GM23248 (cell line): ENCODE results near the gene GBGT1. TPM values are rescaled to one million over a fixed set of nuclear protein-coding genes. Genes with fewer than 3 reads are reported as not detected.

Experiments used
- DNase-seq: peaks from one replicate; pipeline ENCODE4 v3.0.0-alpha.2; 2015
- H2AFZ ChIP-seq: fragments of 200-600 bp; sonication (generic); 2 replicates; pipeline ENCODE4 v1.6.1; 2016; ENCODE audit warnings: antibody characterized with exemption
- H3F3A ChIP-seq: fragments of 200-600 bp; sonication (generic); 2 replicates; pipeline ENCODE4 v1.6.1; 2016; ENCODE audit warnings: mild to moderate bottlenecking, antibody characterized with exemption, mixed run types; ENCODE audit not compliant: insufficient read depth
- H3K27ac ChIP-seq: fragments of 200-600 bp; sonication (generic); 2 replicates; pipeline ENCODE4 v1.5.1; 2016; ENCODE audit warnings: mild to moderate bottlenecking
- H3K27me3 ChIP-seq: fragments of 200-600 bp; sonication (generic); replicated peaks from 2 replicates; pipeline ENCODE4 v1.6.1; 2016; ENCODE audit warnings: mild to moderate bottlenecking; ENCODE audit not compliant: insufficient read depth
- H3K36me3 ChIP-seq: fragments of 200-600 bp; sonication (generic); 2 replicates; pipeline ENCODE4 v1.6.1; 2016; ENCODE audit warnings: low read depth, mild to moderate bottlenecking
- H3K4me1 ChIP-seq: fragments of 200-600 bp; sonication (generic); 2 replicates; pipeline ENCODE4 v1.6.1; 2016; ENCODE audit warnings: mild to moderate bottlenecking; ENCODE audit not compliant: insufficient read depth
- H3K4me2 ChIP-seq: fragments of 200-600 bp; sonication (generic); one replicate; pipeline ENCODE4 v1.6.1; 2016; ENCODE audit warnings: mild to moderate bottlenecking; ENCODE audit not compliant: unreplicated experiment
- H3K4me3 ChIP-seq: fragments of 200-600 bp; sonication (generic); 2 replicates; pipeline ENCODE4 v1.5.1; 2016; ENCODE audit warnings: mild to moderate bottlenecking
- H3K79me2 ChIP-seq: fragments of 200-600 bp; sonication (generic); 2 replicates; pipeline ENCODE4 v1.6.1; 2016; ENCODE audit warnings: mild to moderate bottlenecking; ENCODE audit not compliant: insufficient read depth
- H3K9ac ChIP-seq: fragments of 200-600 bp; sonication (generic); 2 replicates; pipeline ENCODE4 v1.6.1; 2016; ENCODE audit warnings: mild to moderate bottlenecking
- H3K9me2 ChIP-seq: fragments of 200-600 bp; sonication (generic); 2 replicates; pipeline ENCODE4 v1.6.1; 2016; ENCODE audit warnings: mixed run types, mild to moderate bottlenecking, moderate library complexity; ENCODE audit not compliant: insufficient read depth
- H3K9me3 ChIP-seq: fragments of 200-600 bp; sonication (generic); one replicate; pipeline ENCODE4 v1.6.1; 2017; ENCODE audit warnings: low read depth
- H4K20me1 ChIP-seq: fragments of 200-600 bp; sonication (generic); 2 replicates; pipeline ENCODE4 v1.6.0; 2016; ENCODE audit not compliant: insufficient read depth
- EZH2 ChIP-seq: fragments of 200-600 bp; sonication (generic); IDR thresholded peaks from 2 replicates; pipeline ENCODE4 v1.6.1; 2018; ENCODE audit warnings: antibody characterized with exemption, mild to moderate bottlenecking; ENCODE audit not compliant: insufficient read depth, poor library complexity, severe bottlenecking
- EZH2phosphoT487 ChIP-seq: fragments of 200-600 bp; sonication (generic); IDR thresholded peaks from 2 replicates; pipeline ENCODE4 v1.6.1; 2018; ENCODE audit warnings: antibody characterized with exemption, moderate library complexity, mild to moderate bottlenecking, low read depth; ENCODE audit not compliant: insufficient read depth
- WGBS, 2 experiments: methylation state at CpG; one replicate each; pipeline ENCODE4 v1.1.6; 2015 to 2017; ENCODE audit warnings: low lambda C conversion rate in 2 of 2, low coverage in 1 of 2; ENCODE audit errors: missing lambda C conversion rate in 2 of 2; 5-methylcytosine and 5-hydroxymethylcytosine counted together
- in situ Hi-C: fragments of 300-500 bp; cut with MboI; formaldehyde crosslinking; loops from 2 replicates; pipeline ENCODE4 v1.15.0; 2020
- polyA plus RNA-seq: library from polyadenylated mRNA; unstranded; fragments of >200 nt; fragmentation: Nextera tagmentation; extraction: Ambion mirVana; gene quantifications from 2 replicates; pipeline ENCODE4 v1.2.1, GENCODE V29; 2016
- total RNA-seq: library from RNA; depleted of rRNA; stranded (reverse); fragments of >200 nt; shearing (Covaris generic); gene quantifications from 2 replicates; pipeline ENCODE4 v1.2.3, GENCODE V29; 2014

Gene GBGT1
- total and polyA plus RNA-seq, 2 experiments from 2014 or later, result 0.95 to 3.1 TPM

DNA sequence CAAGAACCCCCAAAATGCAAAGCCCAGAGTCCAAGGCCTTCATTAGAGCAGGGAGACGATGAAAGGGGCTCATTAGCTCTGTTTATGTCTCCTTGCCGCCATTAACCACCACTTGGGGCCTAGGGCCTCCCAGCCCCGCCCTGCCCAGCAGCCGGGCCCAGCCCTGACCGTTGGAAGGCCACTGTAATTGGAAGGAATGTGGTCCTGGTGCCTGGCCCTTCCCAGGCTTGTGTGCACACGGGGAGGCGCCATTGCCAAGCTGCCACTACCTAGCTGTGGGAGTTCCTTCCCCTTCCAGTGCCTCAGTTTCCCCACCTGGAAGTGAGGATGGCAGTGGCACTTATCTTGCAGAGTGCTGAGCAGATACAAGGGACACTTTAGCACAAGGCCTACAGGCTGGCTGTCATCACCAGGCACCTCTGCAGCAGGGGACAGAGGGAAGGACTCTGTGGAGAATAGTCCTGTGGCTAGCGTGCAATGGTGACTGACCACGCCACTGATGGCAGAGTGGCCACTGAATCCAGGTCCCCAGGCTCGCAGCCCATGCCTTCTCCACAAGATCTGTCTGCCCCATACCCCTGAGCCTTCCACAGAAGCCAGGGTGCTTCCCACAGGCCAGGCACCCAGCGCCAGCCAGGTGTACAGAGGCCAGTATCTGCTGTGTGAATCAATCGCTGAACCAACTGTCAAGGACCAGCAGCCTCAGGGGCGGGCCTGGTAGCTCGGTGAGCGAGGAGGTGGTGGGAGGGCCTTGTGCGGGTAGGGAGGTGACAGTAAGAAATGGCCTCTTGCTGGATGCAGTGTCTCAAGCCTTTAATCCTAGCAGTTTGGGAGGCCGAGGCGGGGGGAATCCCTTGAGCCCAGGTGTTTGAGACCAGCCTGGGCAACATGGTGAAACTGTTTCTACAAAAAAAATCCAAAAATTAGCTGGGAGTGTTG is 20.8 kb downstream of the GBGT1 start:
- Histone ChIP-seq H3K9me2 (no peaks in the 10 kb centered on the region), H3F3A (no peaks in the 10 kb centered on the region), H3K4me3 (no peak overlapping the region), H3K4me1 (peaks cover 5% of the 10 kb centered on the region), H3K27me3 (no peaks in the 10 kb centered on the region), H3K9ac (no peak overlapping the region), H3K79me2 (peaks cover 59% of the 10 kb centered on the region), H3K4me2 (no peak overlapping the region), H4K20me1 (no peaks in the 10 kb centered on the region), H3K36me3 (no peaks in the 10 kb centered on the region), H3K27ac (no peak overlapping the region), H2AFZ (no peak overlapping the region), H3K9me3 (no peaks in the 10 kb centered on the region)
- in situ Hi-C loops, result loop anchor here (10.0 kb wide), 1 partner anchor 98 kb away; no protein-coding TSS in a partner anchor
- 79 to 82% methylated on average over 16 to 18 of the region's 18 CpGs for WGBS, 2 experiments
- no peak for TF ChIP-seq EZH2phosphoT487
- no peak for TF ChIP-seq EZH2
- no peak for DNase-seq

DNA sequence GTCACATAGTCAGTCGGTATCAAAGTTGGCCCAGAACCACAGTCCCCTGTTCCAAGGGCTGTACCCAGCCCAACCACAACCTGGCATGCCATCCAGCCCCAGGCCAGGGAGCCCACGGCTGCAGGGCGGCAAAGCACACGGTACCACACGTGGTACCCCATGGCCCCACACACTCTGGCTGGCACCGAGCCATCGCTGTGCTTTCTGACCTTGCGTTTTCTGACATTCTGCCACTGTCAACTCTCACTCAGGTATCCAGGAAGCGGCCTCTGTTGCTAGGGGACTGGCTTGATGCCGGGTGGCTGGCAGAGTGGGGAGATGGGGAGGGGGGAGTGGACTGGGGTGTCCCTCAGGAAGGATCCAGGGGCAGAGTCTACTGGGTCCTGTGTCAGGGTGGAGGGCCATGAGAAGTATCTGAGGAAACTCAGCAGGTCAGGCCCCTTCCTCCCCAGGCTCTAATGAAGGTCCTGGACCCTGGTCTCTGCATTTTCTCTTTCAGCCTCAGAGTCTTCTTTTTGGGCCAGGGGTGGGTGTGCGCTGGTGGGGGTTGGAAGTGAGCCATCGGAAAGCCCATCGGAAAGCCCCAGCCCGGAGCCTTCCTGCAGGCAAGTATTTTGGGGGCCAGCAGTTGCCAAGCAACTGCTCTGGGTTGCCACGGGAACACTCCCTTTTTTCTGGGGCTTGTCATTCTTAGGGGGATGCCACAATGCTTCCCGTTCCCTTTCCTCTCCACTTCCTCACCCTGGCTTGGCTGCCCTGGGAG is 21.7 kb downstream of the GBGT1 start:
- Histone ChIP-seq H3K4me1 (peaks cover 5% of the 10 kb centered on the region), H3K9me2 (no peaks in the 10 kb centered on the region), H4K20me1 (no peaks in the 10 kb centered on the region), H2AFZ (no peak overlapping the region), H3K36me3 (no peaks in the 10 kb centered on the region), H3F3A (no peaks in the 10 kb centered on the region), H3K9me3 (no peaks in the 10 kb centered on the region), H3K79me2 (peaks cover 59% of the 10 kb centered on the region), H3K4me2 (no peak overlapping the region), H3K27me3 (no peaks in the 10 kb centered on the region), H3K9ac (no peak overlapping the region), H3K27ac (no peak overlapping the region), H3K4me3 (no peak overlapping the region)
- 66 to 68% methylated on average over 14 to 16 of the region's 16 CpGs for WGBS, 2 experiments
- no peak for DNase-seq
- no peak for TF ChIP-seq EZH2phosphoT487
- no peak for TF ChIP-seq EZH2
- in situ Hi-C loops, result loop anchor here (10.0 kb wide), 1 partner anchor 97 kb away; no protein-coding TSS in a partner anchor

DNA sequence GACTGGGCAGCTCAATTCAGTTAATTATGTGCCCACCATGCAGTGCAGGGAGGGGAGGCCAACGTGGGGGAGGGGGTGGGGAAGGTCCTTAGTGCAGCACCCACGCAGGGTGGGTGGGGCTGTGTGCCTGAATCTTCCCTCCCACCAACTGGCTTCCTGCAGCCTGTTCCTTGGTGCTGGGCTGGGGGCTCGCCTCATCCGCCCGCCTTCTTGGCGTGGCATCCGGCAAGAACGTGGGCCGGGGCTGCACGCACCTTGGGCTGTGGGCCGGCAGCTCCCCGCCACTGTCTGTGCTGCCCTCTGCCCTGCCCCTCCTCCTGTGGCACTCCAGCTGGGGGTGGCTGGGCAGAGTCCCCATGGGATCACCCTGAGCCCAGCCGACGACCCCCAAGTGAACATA is 23.1 kb downstream of the GBGT1 start:
- H2AFZ ChIP-seq, result no peak overlapping the region
- in situ Hi-C loops, result loop anchor here (10.0 kb wide), 1 partner anchor 96 kb away; no protein-coding TSS in a partner anchor
- no peak for DNase-seq
- 79 to 83% methylated on average over 10 to 14 of the region's 14 CpGs for WGBS, 2 experiments
- H3F3A ChIP-seq, result peaks cover 8% of the 10 kb centered on the region
- H3K4me1 ChIP-seq, result peaks cover 11% of the 10 kb centered on the region
- TF ChIP-seq EZH2 (no peak), EZH2phosphoT487 (no peak)
- no peaks in the 10 kb centered on the region for H3K27me3 ChIP-seq
- H4K20me1 ChIP-seq, result no peaks in the 10 kb centered on the region
- no peak overlapping the region for H3K27ac ChIP-seq
- peaks cover 48% of the 10 kb centered on the region for H3K79me2 ChIP-seq
- H3K4me3 ChIP-seq, result no peak overlapping the region
- no peak overlapping the region for H3K4me2 ChIP-seq
- no peak overlapping the region for H3K9ac ChIP-seq
- H3K9me2 ChIP-seq, result no peaks in the 10 kb centered on the region
- H3K9me3 ChIP-seq, result no peaks in the 10 kb centered on the region
- H3K36me3 ChIP-seq, result no peaks in the 10 kb centered on the region

DNA sequence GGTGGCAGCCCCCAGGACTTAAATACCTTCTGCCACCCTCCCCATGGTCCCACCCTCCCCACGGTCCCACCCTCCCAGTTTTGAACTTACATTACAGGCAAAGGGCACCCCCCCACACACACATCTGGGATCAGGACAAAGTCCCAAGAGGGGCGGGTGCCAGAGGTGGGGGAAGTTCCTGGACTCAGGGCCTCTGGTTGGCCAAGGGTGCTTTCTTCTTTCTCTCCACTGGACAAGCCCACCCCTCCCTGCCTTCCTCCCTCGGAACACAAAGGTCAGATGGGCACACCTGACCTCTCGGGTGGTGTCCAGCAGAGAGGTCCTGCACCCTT is 23.6 kb downstream of the GBGT1 start:
- H3K36me3 ChIP-seq, result no peaks in the 10 kb centered on the region
- in situ Hi-C loops, result loop anchor here (10.0 kb wide), 1 partner anchor 95 kb away; no protein-coding TSS in a partner anchor

More for the DNA sequence above, 23.6 kb downstream of the GBGT1 start:
- TF ChIP-seq EZH2phosphoT487 (no peak), EZH2 (no peak)
- Histone ChIP-seq H2AFZ (no peak overlapping the region), H3K27ac (no peak overlapping the region), H4K20me1 (no peaks in the 10 kb centered on the region), H3K27me3 (no peaks in the 10 kb centered on the region), H3K9me2 (no peaks in the 10 kb centered on the region), H3K4me3 (no peak overlapping the region), H3F3A (peaks cover 9% of the 10 kb centered on the region), H3K79me2 (peaks cover 45% of the 10 kb centered on the region), H3K9me3 (no peaks in the 10 kb centered on the region), H3K4me1 (peaks cover 14% of the 10 kb centered on the region), H3K9ac (no peak overlapping the region), H3K4me2 (no peak overlapping the region)
- 81 to 89% methylated on average over 2 to 4 of the region's 4 CpGs for WGBS, 2 experiments
- DNase-seq, result no peak
